Measurements from ENCODE around the gene ORC2.

The ORC2 gene

DNA sequence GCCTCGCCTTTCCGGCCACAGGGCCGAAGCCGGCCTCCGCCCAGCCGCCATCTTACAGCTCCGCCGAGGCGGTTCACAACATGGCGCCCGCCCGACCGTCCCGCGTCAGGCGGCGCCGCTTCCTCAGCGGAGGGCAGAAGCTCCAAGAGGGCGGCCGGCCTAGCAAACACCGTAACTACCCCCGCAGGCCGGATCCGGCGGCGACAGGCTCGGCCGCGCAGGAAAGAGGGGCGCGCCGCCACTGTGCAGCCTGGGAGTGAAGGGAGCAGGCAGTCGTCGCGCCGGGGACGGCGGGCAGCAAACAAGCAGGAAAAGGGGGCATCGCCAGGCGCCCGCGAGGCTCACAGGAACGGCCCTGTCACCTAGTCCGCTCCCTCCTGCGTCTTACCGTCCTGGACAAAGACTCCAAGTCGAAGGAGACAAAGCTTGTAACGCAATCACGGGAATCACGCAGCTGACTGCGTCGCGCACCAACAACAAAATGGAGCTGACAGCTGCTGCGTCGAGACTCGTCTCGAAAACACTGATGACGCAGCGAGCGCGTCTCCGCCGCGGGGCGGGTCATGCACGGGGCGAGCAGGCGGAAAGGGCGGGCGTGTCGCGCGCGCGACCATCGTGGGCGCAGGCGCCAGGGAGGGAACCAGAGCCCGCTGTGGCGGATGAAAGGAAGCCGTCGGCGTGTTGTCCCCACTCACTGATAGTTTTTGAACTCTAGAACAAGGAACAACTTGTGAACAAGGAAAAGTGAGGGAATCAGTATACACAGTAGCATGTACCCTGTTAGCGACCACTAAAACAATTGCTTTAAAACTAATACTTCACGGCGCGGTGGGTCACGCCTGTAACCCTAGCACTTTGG lies 99.1 kb downstream of the ORC2 start, which contains the start of gene CLK1:
TSS of gene CLK1 (minus strand) at position 483 of the 859 bp plus-strand sequence. CDS start 2,796 bp downstream, outside the sequence.
- H3K27me3 ChIP-seq (ENCODE audit: control insufficient read depth in 5 of 5, insufficient read depth in 4 of 5, low read length in 5 of 5) = no peaks in the 10 kb centered on the region
- no peaks in the 10 kb centered on the region for H3K9me3 ChIP-seq (ENCODE audit: control insufficient read depth in 5 of 5, low read length in 5 of 5)
- peak within 1 kb of the TSS; percentile 94 to 99 (median 97) for H3K9ac ChIP-seq (ENCODE audit: low read length in 5 of 5)
- peaks cover 4 to 51% (median 42%) of the 10 kb centered on the region in 5 donors for H3K4me1 ChIP-seq (ENCODE audit: control insufficient read depth in 5 of 5, insufficient read depth in 5 of 5, low read length in 5 of 5)
- H3K4me3 ChIP-seq (ENCODE audit: low read depth in 1 of 5, low read length in 5 of 5) = peak within 1 kb of the TSS; percentile 83 to 98 (median 93)
- peaks cover 3 to 12% (median 7%) of the 10 kb centered on the region in 5 donors for H3K36me3 ChIP-seq (ENCODE audit: control insufficient read depth in 5 of 5, insufficient read depth in 5 of 5, low read length in 5 of 5)
- H3K27ac ChIP-seq (ENCODE audit: low read depth, low read length) = peak within 1 kb of the TSS; percentile 100

DNA sequence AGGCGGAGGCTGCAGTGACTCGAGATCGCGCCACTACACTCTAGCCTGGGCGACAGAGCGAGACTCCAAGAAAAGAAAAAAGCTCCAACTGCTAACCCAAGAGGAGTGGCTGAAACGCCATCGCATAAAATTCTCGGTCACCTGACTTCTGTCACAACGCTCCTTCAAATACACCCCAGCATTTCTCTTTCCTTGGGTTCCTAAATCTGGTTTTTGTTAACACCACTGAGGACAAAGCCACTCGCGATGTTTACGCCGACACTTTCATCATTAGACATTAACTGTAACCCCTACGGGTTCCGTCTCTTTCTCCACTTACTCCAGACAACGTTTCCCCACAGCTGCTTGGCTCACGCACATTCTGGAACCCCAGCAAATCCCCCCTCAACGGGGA lies 99.7 kb downstream of the ORC2 start:
- Histone ChIP-seq H3K36me3 (ENCODE audit: control insufficient read depth in 5 of 5, insufficient read depth in 5 of 5, low read length in 5 of 5) (peaks cover 9 to 18% (median 13%) of the 10 kb centered on the region in 5 donors), H3K27ac (ENCODE audit: low read depth, low read length) (peak overlapping the region; percentile 100), H3K27me3 (ENCODE audit: control insufficient read depth in 5 of 5, insufficient read depth in 4 of 5, low read length in 5 of 5) (no peaks in the 10 kb centered on the region), H3K9me3 (ENCODE audit: control insufficient read depth in 5 of 5, low read length in 5 of 5) (no peaks in the 10 kb centered on the region), H3K4me1 (ENCODE audit: control insufficient read depth in 5 of 5, insufficient read depth in 5 of 5, low read length in 5 of 5) (peaks cover 4 to 57% (median 48%) of the 10 kb centered on the region in 5 donors), H3K9ac (ENCODE audit: low read length in 5 of 5) (peak overlapping the region; percentile 94 to 99 (median 97)), H3K4me3 (ENCODE audit: low read depth in 1 of 5, low read length in 5 of 5) (peak overlapping the region; percentile 83 to 98 (median 86))

DNA sequence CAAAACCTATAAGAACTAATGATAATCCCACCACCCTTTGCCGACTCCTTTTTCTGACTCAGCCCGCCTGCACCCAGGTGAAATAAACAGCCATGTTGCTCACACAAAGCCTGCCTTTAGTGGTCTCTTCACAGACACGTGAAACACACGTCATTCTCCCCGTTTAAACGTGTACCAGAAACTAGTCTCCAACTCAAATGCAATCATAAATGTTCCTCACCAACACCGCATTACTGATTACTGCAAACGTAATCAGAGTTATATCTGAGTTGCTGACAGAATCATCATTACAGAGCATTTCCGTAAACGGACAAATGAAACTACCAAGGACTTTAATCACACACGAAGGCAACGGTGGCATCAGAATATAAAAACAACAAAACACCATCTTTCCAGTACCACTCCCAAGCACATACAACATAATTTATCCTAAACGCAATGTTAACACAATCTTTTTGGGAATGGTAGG lies 100.9 kb downstream of the ORC2 start:
- Histone ChIP-seq H3K4me3 (ENCODE audit: low read depth in 1 of 5, low read length in 5 of 5) (peak overlapping the region; percentile 83 to 98 (median 86)), H3K27ac (ENCODE audit: low read depth, low read length) (peak overlapping the region; percentile 100), H3K27me3 (ENCODE audit: control insufficient read depth in 5 of 5, insufficient read depth in 4 of 5, low read length in 5 of 5) (no peaks in the 10 kb centered on the region), H3K36me3 (ENCODE audit: control insufficient read depth in 5 of 5, insufficient read depth in 5 of 5, low read length in 5 of 5) (peaks cover 21 to 30% (median 22%) of the 10 kb centered on the region in 5 donors), H3K4me1 (ENCODE audit: control insufficient read depth in 5 of 5, insufficient read depth in 5 of 5, low read length in 5 of 5) (peaks cover 4 to 65% (median 57%) of the 10 kb centered on the region in 5 donors), H3K9me3 (ENCODE audit: control insufficient read depth in 5 of 5, low read length in 5 of 5) (no peaks in the 10 kb centered on the region), H3K9ac (ENCODE audit: low read length in 5 of 5) (peak overlapping the region; percentile 94 to 99 (median 97))

DNA sequence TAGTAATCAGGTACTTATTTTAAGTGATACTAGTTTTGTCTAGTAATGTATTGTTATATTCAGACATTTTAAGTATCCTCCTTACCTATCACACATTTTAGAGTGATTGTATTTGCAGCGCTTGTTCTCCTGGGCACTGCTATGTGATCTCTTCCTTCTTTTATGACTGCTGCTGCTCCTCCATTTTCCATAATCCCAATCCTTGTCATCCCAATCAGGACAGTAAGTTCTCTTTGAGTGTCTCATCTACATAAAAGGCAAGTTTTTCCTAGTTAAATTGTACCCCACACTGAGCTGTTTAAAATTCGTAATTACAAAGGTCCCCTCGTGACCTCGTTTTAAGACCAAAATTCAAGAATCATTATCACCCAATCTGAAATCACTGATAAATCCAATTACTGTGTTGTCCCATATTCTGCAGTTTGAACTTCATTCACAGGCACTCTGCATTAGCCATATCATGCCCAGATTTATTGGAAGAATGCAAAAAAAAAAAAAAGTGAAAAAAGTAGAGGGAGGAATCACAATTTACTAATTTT lies 101.8 kb downstream of the ORC2 start:
- Histone ChIP-seq H3K9ac (ENCODE audit: low read length in 5 of 5) (peak overlapping the region; percentile 37 to 73 (median 66)), H3K4me1 (ENCODE audit: control insufficient read depth in 5 of 5, insufficient read depth in 5 of 5, low read length in 5 of 5) (peaks cover 4 to 56% (median 50%) of the 10 kb centered on the region in 5 donors), H3K36me3 (ENCODE audit: control insufficient read depth in 5 of 5, insufficient read depth in 5 of 5, low read length in 5 of 5) (peaks cover 28 to 39% (median 30%) of the 10 kb centered on the region in 5 donors), H3K27me3 (ENCODE audit: control insufficient read depth in 5 of 5, insufficient read depth in 4 of 5, low read length in 5 of 5) (no peaks in the 10 kb centered on the region), H3K9me3 (ENCODE audit: control insufficient read depth in 5 of 5, low read length in 5 of 5) (no peaks in the 10 kb centered on the region), H3K4me3 (ENCODE audit: low read depth in 1 of 5, low read length in 5 of 5) (peak overlapping the region; percentile 83 to 98 (median 86)), H3K27ac (ENCODE audit: low read depth, low read length) (peak overlapping the region; percentile 100)

DNA sequence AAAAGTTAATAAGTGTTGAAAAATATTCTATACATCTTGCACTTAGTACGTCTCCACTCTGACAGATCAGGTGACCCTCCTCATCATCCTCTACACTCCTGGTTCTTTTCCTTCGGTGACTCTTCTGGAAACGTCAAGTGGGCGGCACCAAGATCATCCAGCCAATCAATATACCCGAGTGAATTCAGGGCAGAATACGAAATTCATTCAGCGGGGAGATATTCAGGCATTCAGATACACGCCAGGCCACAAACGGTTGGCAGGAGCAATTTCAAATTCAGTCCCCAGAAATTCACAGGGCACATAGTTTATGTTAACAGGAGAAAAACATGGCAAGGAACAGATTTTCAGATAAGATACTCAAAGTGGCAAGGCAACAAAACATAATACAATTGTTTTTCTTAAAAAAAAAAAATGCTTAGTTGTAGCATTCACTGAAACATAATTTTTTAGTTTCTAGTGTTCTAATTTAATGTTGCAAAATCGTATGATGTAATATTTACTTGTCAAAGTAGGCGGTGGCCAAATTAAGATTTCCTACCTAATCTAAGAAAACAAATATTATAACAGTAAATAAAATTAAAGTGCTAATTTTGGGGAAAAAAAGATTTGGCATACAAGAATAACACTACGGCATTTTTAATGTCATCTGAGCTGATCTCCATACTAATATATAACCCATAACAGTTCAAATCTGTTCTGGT lies 103.2 kb downstream of the ORC2 start:
- no peaks in the 10 kb centered on the region for H3K27me3 ChIP-seq (ENCODE audit: control insufficient read depth in 5 of 5, insufficient read depth in 4 of 5, low read length in 5 of 5)
- peak overlapping the region in 4 of 5 donors; percentile 28 to 73 (median 44) for H3K9ac ChIP-seq (ENCODE audit: low read length in 5 of 5)
- H3K4me1 ChIP-seq (ENCODE audit: control insufficient read depth in 5 of 5, insufficient read depth in 5 of 5, low read length in 5 of 5) = peaks cover 4 to 52% (median 47%) of the 10 kb centered on the region in 5 donors
- peak overlapping the region; percentile 40 to 98 (median 86) for H3K4me3 ChIP-seq (ENCODE audit: low read depth in 1 of 5, low read length in 5 of 5)
- H3K9me3 ChIP-seq (ENCODE audit: control insufficient read depth in 5 of 5, low read length in 5 of 5) = no peaks in the 10 kb centered on the region
- peak overlapping the region; percentile 100 for H3K27ac ChIP-seq (ENCODE audit: low read depth, low read length)
- peaks cover 32 to 54% (median 44%) of the 10 kb centered on the region in 5 donors for H3K36me3 ChIP-seq (ENCODE audit: control insufficient read depth in 5 of 5, insufficient read depth in 5 of 5, low read length in 5 of 5)

All from subcutaneous abdominal adipose tissue (tissue), 5 donors.